Stimulated activated naive B cell treated with anti-CD40 and anti-IgM and Interleukin-4, amounts not matched to agents 10 μg/mL and 1 μg/mL and 100 μg/mL, for 72 hours (primary cell): ENCODE data around the gene PROCR.

Experiments used
- ATAC-seq, 2 donors: fragments of 150-1000 bp; cut with Tn5 transposase; replicated peaks; 2 replicates each; pipeline ENCODE4 v1.10.0; 2021; ENCODE audit warnings: moderate library complexity in 1 of 2
- DNase-seq: peaks from one replicate; pipeline ENCODE4 v3.0.0; 2021
- H3K27ac Mint-ChIP-seq: one replicate; pipeline ENCODE4 v1.8.0; 2022; ENCODE audit warnings: mild to moderate bottlenecking, mixed read lengths
- H3K27me3 Mint-ChIP-seq, 2 donors: one replicate each; pipeline ENCODE4 v1.8.0; 2022; ENCODE audit warnings: mixed read lengths in 2 of 2
- H3K36me3 Mint-ChIP-seq, 2 donors: one replicate each; pipeline ENCODE4 v1.8.0; 2022; ENCODE audit warnings: mixed read lengths in 2 of 2, mild to moderate bottlenecking in 1 of 2
- H3K4me1 Mint-ChIP-seq, 2 donors: one replicate each; pipeline ENCODE4 v1.8.0; 2022; ENCODE audit warnings: mixed read lengths in 2 of 2, mild to moderate bottlenecking in 1 of 2
- H3K4me3 Mint-ChIP-seq, 2 donors: one replicate each; pipeline ENCODE4 v1.8.0; 2022; ENCODE audit warnings: mild to moderate bottlenecking in 2 of 2, mixed read lengths in 2 of 2, moderate library complexity in 1 of 2
- H3K9me3 Mint-ChIP-seq, 2 donors: one replicate each; pipeline ENCODE4 v1.8.0; 2022; ENCODE audit warnings: mixed read lengths in 2 of 2, mild to moderate bottlenecking in 1 of 2

PROCR gene

GRCh38 chr20:35171753-35172433, at the start of gene PROCR:
Gene PROCR, plus strand, starts transcription at chr20:35172072. Its CDS starts 83 bp downstream, at chr20:35172155.
- H3K27ac Mint-ChIP-seq: peak within 1 kb of the TSS; percentile 60
- no peaks in the 10 kb centered on the region for H3K27me3 Mint-ChIP-seq
- peaks cover 0 to 5% of the 10 kb centered on the region in 2 donors for H3K9me3 Mint-ChIP-seq
- peak; percentile 63 to 81 for ATAC-seq
- DNase-seq: peak; percentile 9
- peaks cover 2 to 11% of the 10 kb centered on the region in 2 donors for H3K36me3 Mint-ChIP-seq
- H3K4me3 Mint-ChIP-seq: peak within 1 kb of the TSS; percentile 80 to 81
- H3K4me1 Mint-ChIP-seq: peaks cover 12% of the 10 kb centered on the region in 2 donors

- H3K4me1 Mint-ChIP-seq: peaks cover 0 to 6% of the 10 kb centered on the region in 2 donors
- H3K9me3 Mint-ChIP-seq: no peaks in the 10 kb centered on the region
- H3K36me3 Mint-ChIP-seq: peaks cover 36 to 57% of the 10 kb centered on the region in 2 donors
- no peak overlapping the region for H3K27ac Mint-ChIP-seq
- DNase-seq: no peak
- H3K4me3 Mint-ChIP-seq: no peak overlapping the region
- ATAC-seq: no peak
- no peaks in the 10 kb centered on the region for H3K27me3 Mint-ChIP-seq
Observed at GRCh38 chr20:35122756-35123405, 49.0 kb upstream of the PROCR start.

GRCh38 chr20:35125753-35126152, 46.1 kb upstream of the PROCR start:
- Mint-ChIP-seq H3K4me1 (no peaks in the 10 kb centered on the region), H3K27ac (no peak overlapping the region), H3K27me3 (no peaks in the 10 kb centered on the region), H3K9me3 (no peaks in the 10 kb centered on the region), H3K4me3 (no peak overlapping the region), H3K36me3 (peaks cover 23 to 40% of the 10 kb centered on the region in 2 donors)
- no peak for DNase-seq
- no peak for ATAC-seq

GRCh38 chr20:35129647-35130069, 42.2 kb upstream of the PROCR start:
- peaks cover 34 to 40% of the 10 kb centered on the region in 2 donors for H3K36me3 Mint-ChIP-seq
- no peaks in the 10 kb centered on the region for H3K27me3 Mint-ChIP-seq
- DNase-seq: no peak
- H3K4me3 Mint-ChIP-seq: no peak overlapping the region
- ATAC-seq: no peak
- H3K4me1 Mint-ChIP-seq: no peaks in the 10 kb centered on the region
- no peaks in the 10 kb centered on the region for H3K9me3 Mint-ChIP-seq
- no peak overlapping the region for H3K27ac Mint-ChIP-seq

GRCh38 chr20:35131934-35132333, 39.9 kb upstream of the PROCR start:
- no peak for ATAC-seq
- no peaks in the 10 kb centered on the region for H3K9me3 Mint-ChIP-seq
- no peak for DNase-seq
- no peaks in the 10 kb centered on the region for H3K4me1 Mint-ChIP-seq
- H3K4me3 Mint-ChIP-seq: no peak overlapping the region
- no peaks in the 10 kb centered on the region for H3K27me3 Mint-ChIP-seq
- no peak overlapping the region for H3K27ac Mint-ChIP-seq
- H3K36me3 Mint-ChIP-seq: peaks cover 33 to 35% of the 10 kb centered on the region in 2 donors

GRCh38 chr20:35133031-35133430, 38.8 kb upstream of the PROCR start:
- Mint-ChIP-seq H3K36me3 (peaks cover 37 to 40% of the 10 kb centered on the region in 2 donors), H3K4me1 (no peaks in the 10 kb centered on the region)

GRCh38 chr20:35133735-35134134, 38.1 kb upstream of the PROCR start:
- DNase-seq: no peak
- no peak overlapping the region for H3K27ac Mint-ChIP-seq
- H3K9me3 Mint-ChIP-seq: no peaks in the 10 kb centered on the region
- H3K27me3 Mint-ChIP-seq: no peaks in the 10 kb centered on the region
- ATAC-seq: no peak
- H3K4me1 Mint-ChIP-seq: no peaks in the 10 kb centered on the region
- H3K36me3 Mint-ChIP-seq: peaks cover 37 to 40% of the 10 kb centered on the region in 2 donors
- H3K4me3 Mint-ChIP-seq: no peak overlapping the region

More at GRCh38 chr20:35133031-35133430, 38.8 kb upstream of the PROCR start:
- Mint-ChIP-seq H3K27ac (no peak overlapping the region), H3K27me3 (no peaks in the 10 kb centered on the region), H3K9me3 (no peaks in the 10 kb centered on the region), H3K4me3 (no peak overlapping the region)
- DNase-seq (no peak), ATAC-seq (no peak)

GRCh38 chr20:35134472-35134871, 37.4 kb upstream of the PROCR start:
- Mint-ChIP-seq H3K4me1 (no peaks in the 10 kb centered on the region), H3K36me3 (peaks cover 37 to 40% of the 10 kb centered on the region in 2 donors), H3K27ac (no peak overlapping the region), H3K27me3 (no peaks in the 10 kb centered on the region), H3K9me3 (no peaks in the 10 kb centered on the region), H3K4me3 (no peak overlapping the region)
- no peak for DNase-seq
- no peak for ATAC-seq

GRCh38 chr20:35134880-35135279, 37.0 kb upstream of the PROCR start:
- Mint-ChIP-seq H3K4me1 (no peaks in the 10 kb centered on the region), H3K9me3 (no peaks in the 10 kb centered on the region), H3K27me3 (no peaks in the 10 kb centered on the region), H3K36me3 (peaks cover 37 to 40% of the 10 kb centered on the region in 2 donors), H3K4me3 (no peak overlapping the region), H3K27ac (no peak overlapping the region)
- DNase-seq (no peak), ATAC-seq (no peak)

- ATAC-seq (no peak), DNase-seq (no peak)
- peaks cover 0 to under 1% of the 10 kb centered on the region in 2 donors for H3K4me1 Mint-ChIP-seq
- H3K27me3 Mint-ChIP-seq: no peaks in the 10 kb centered on the region
- no peaks in the 10 kb centered on the region for H3K9me3 Mint-ChIP-seq
- H3K4me3 Mint-ChIP-seq: no peak overlapping the region
- H3K36me3 Mint-ChIP-seq: peaks cover 37 to 40% of the 10 kb centered on the region in 2 donors
- H3K27ac Mint-ChIP-seq: no peak overlapping the region
Observed at GRCh38 chr20:35135867-35136586, 35.8 kb upstream of the PROCR start.

GRCh38 chr20:35144694-35145093, 27.2 kb upstream of the PROCR start:
- peak; percentile 66 to 76 for ATAC-seq
- Mint-ChIP-seq H3K36me3 (peaks cover 14 to 24% of the 10 kb centered on the region in 2 donors), H3K27me3 (no peaks in the 10 kb centered on the region), H3K9me3 (no peaks in the 10 kb centered on the region), H3K4me1 (peaks cover 26 to 56% of the 10 kb centered on the region in 2 donors), H3K4me3 (peak overlapping the region; percentile 34 to 39), H3K27ac (peak overlapping the region; percentile 84)
- peak; percentile 39 for DNase-seq

GRCh38 chr20:35145141-35145564, 26.7 kb upstream of the PROCR start:
- no peaks in the 10 kb centered on the region for H3K9me3 Mint-ChIP-seq
- H3K27ac Mint-ChIP-seq: peak overlapping the region; percentile 84
- ATAC-seq (peak; percentile 21 to 24), DNase-seq (no peak)
- H3K4me1 Mint-ChIP-seq: peaks cover 26 to 56% of the 10 kb centered on the region in 2 donors
- H3K4me3 Mint-ChIP-seq: peak overlapping the region in 1 of 2 donors; percentile 39
- H3K27me3 Mint-ChIP-seq: no peaks in the 10 kb centered on the region
- H3K36me3 Mint-ChIP-seq: peaks cover 14 to 24% of the 10 kb centered on the region in 2 donors

- H3K9me3 Mint-ChIP-seq: no peaks in the 10 kb centered on the region
- DNase-seq: no peak
Observed at GRCh38 chr20:35146299-35146919, 25.5 kb upstream of the PROCR start.

More at GRCh38 chr20:35146299-35146919, 25.5 kb upstream of the PROCR start:
- Mint-ChIP-seq H3K27ac (peak overlapping the region; percentile 92), H3K36me3 (peaks cover 7 to 17% of the 10 kb centered on the region in 2 donors), H3K27me3 (no peaks in the 10 kb centered on the region), H3K4me1 (peaks cover 26 to 51% of the 10 kb centered on the region in 2 donors), H3K4me3 (peak overlapping the region; percentile 88 to 93)
- peak in 1 of 2 donors; percentile 26 for ATAC-seq
